Measurements from ENCODE around the gene LYPD8. TPM values are rescaled to one million over a fixed set of nuclear protein-coding genes. Genes with fewer than 3 reads are reported as not detected.

LYPD8 gene
- total and polyA plus RNA-seq, 9 of the 15 experiments (the other 6 are each of a cell fraction or from before 2014, with no cell fraction given) = 0.50 to 2.1 (median 1.3) TPM

DNA sequence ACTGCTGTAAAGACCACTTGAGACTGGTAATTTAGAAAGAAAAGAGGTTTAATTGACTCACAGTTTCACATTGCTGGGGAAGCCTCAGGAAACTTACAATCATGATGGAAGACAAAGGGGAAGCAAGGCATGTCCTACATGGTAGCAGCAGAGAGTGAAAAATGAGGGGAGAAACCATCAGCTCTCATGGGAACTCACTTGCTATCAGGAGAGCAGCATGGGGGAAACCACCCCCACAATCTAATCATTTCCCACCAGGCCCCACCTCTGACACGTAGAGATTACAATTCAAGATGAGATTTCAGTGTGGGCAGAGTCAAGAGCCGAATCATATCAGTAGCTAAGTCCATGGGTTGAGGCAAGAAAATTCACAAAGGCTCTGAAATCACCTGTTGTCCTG lies 23.8 kb upstream of the LYPD8 start (continued):
- TF ChIP-seq CREB1 (IDR thresholded peaks at IDR 0.05) (no peak), CREB1 (CRISPR knock-in tag; IDR thresholded peaks at IDR 0.05) (no peak), RCOR1 (IDR thresholded peaks at IDR 0.05; ENCODE audit: borderline replicate concordance in 1 of 2, low read depth in 2 of 2, low read length in 2 of 2) (peak in 1 of 2 experiments; percentile 8; a peak in 1 of 4 replicates), SREBF2 (CRISPR knock-in tag; IDR thresholded peaks at IDR 0.05) (no peak), NFXL1 (CRISPR knock-in tag; IDR thresholded peaks at IDR 0.05) (no peak), RBBP5 (IDR thresholded peaks at IDR 0.05; ENCODE audit: borderline replicate concordance, insufficient read depth, low read length, poor library complexity, severe bottlenecking) (no peak), NONO (IDR thresholded peaks at IDR 0.05; ENCODE audit: low read depth in 2 of 2, low read length in 1 of 2) (no peak), CBX5 (IDR thresholded peaks at IDR 0.05; ENCODE audit: borderline replicate concordance, low read depth) (no peak), E2F4 (CRISPR knock-in tag; IDR thresholded peaks at IDR 0.05; ENCODE audit: low read depth) (no peak), MYBL2 (IDR thresholded peaks at IDR 0.05; ENCODE audit: low read depth) (no peak), MYBL2 (CRISPR knock-in tag; IDR thresholded peaks at IDR 0.05; ENCODE audit: borderline replicate concordance) (no peak), ARID3A (IDR thresholded peaks at IDR 0.05; ENCODE audit: borderline replicate concordance, low read depth, low read length) (no peak), ELF1 (tag; IDR thresholded peaks at IDR 0.05) (no peak), KLF1 (tag; IDR thresholded peaks at IDR 0.05) (no peak), NFRKB (IDR thresholded peaks at IDR 0.05; ENCODE audit: low read depth) (no peak), ZNF239 (CRISPR knock-in tag; IDR thresholded peaks at IDR 0.05) (no peak), ZNF766 (CRISPR knock-in tag; conservative IDR thresholded peaks at IDR 0.05) (peak; percentile 46; the same call in 1 of the 2 replicates), TAL1 (IDR thresholded peaks at IDR 0.05) (peak; percentile 47; the same call in 1 of the 2 replicates), ZNF589 (CRISPR knock-in tag; IDR thresholded peaks at IDR 0.05; ENCODE audit: low read depth) (no peak)
- TF ChIP-seq, protein P1, sequence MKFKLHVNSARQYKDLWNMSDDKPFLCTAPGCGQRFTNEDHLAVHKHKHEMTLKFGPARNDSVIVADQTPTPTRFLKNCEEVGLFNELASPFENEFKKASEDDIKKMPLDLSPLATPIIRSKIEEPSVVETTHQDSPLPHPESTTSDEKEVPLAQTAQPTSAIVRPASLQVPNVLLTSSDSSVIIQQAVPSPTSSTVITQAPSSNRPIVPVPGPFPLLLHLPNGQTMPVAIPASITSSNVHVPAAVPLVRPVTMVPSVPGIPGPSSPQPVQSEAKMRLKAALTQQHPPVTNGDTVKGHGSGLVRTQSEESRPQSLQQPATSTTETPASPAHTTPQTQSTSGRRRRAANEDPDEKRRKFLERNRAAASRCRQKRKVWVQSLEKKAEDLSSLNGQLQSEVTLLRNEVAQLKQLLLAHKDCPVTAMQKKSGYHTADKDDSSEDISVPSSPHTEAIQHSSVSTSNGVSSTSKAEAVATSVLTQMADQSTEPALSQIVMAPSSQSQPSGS (CRISPR knock-in tag; IDR thresholded peaks at IDR 0.05) = no peak
- TF ChIP-seq, protein P2, sequence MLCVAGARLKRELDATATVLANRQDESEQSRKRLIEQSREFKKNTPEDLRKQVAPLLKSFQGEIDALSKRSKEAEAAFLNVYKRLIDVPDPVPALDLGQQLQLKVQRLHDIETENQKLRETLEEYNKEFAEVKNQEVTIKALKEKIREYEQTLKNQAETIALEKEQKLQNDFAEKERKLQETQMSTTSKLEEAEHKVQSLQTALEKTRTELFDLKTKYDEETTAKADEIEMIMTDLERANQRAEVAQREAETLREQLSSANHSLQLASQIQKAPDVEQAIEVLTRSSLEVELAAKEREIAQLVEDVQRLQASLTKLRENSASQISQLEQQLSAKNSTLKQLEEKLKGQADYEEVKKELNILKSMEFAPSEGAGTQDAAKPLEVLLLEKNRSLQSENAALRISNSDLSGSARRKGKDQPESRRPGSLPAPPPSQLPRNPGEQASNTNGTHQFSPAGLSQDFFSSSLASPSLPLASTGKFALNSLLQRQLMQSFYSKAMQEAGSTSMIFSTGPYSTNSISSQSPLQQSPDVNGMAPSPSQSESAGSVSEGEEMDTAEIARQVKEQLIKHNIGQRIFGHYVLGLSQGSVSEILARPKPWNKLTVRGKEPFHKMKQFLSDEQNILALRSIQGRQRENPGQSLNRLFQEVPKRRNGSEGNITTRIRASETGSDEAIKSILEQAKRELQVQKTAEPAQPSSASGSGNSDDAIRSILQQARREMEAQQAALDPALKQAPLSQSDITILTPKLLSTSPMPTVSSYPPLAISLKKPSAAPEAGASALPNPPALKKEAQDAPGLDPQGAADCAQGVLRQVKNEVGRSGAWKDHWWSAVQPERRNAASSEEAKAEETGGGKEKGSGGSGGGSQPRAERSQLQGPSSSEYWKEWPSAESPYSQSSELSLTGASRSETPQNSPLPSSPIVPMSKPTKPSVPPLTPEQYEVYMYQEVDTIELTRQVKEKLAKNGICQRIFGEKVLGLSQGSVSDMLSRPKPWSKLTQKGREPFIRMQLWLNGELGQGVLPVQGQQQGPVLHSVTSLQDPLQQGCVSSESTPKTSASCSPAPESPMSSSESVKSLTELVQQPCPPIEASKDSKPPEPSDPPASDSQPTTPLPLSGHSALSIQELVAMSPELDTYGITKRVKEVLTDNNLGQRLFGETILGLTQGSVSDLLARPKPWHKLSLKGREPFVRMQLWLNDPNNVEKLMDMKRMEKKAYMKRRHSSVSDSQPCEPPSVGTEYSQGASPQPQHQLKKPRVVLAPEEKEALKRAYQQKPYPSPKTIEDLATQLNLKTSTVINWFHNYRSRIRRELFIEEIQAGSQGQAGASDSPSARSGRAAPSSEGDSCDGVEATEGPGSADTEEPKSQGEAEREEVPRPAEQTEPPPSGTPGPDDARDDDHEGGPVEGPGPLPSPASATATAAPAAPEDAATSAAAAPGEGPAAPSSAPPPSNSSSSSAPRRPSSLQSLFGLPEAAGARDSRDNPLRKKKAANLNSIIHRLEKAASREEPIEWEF (CRISPR knock-in tag; IDR thresholded peaks at IDR 0.05) = no peak

Data from K562 (cell line).